NT2/D1 (cell line): ENCODE measurements around the gene ODC1.

Experiments used
- YY1 ChIP-seq: IDR thresholded peaks from 2 replicates; pipeline ENCODE4 v1.6.1; 2011; ENCODE audit not compliant: insufficient read length, insufficient read depth
- ZNF274 ChIP-seq: IDR thresholded peaks from 2 replicates; pipeline ENCODE4 v1.6.1; 2011; ENCODE audit warnings: mild to moderate bottlenecking, low read depth, low read length

DNA sequence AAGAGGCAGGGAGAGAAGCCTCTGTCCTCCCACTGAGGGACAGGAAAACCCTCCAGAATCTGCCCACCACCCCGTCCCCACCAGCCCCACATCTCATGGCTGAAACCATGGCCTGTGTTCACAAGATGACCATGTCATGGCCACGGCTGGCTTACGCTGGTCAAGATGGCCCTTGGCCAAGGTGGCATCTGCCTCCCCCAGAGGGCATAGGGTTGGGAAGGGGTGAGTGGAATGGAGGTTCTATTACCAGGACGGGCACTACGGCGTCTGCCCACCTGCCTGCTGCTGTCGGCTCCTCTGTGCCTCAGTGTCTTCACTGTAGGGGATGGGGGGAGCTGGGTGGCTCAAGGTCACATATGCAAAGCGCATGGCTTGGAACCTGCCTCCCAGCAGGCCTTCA lies 19.8 kb downstream of the ODC1 start:
- TF ChIP-seq ZNF274 (no peak), YY1 (no peak)
